ENCODE results near the gene IPCEF1.

DNA sequence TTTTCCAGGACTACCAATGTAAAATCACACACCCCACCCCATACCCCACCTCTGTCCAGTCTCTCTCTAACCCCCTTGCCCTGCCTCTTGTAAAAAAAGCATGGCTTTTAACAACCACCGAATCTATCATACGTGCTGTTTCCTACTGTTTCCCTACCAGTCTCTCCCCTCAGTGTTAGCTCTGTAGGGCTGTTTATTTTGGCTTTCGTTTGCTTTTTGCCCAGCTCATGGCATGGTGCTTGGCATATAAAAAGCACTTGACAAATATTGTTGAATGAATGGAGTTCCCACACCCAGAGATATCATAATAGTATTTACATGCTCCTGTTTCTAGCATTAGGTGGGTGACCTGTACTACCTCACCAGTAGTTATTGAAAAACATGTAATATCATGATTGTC lies 169.4 kb downstream of the IPCEF1 start:
- TF ChIP-seq POLR2A (IDR thresholded peaks at IDR 0.05) = no peak
- TF ChIP-seq, protein P1, sequence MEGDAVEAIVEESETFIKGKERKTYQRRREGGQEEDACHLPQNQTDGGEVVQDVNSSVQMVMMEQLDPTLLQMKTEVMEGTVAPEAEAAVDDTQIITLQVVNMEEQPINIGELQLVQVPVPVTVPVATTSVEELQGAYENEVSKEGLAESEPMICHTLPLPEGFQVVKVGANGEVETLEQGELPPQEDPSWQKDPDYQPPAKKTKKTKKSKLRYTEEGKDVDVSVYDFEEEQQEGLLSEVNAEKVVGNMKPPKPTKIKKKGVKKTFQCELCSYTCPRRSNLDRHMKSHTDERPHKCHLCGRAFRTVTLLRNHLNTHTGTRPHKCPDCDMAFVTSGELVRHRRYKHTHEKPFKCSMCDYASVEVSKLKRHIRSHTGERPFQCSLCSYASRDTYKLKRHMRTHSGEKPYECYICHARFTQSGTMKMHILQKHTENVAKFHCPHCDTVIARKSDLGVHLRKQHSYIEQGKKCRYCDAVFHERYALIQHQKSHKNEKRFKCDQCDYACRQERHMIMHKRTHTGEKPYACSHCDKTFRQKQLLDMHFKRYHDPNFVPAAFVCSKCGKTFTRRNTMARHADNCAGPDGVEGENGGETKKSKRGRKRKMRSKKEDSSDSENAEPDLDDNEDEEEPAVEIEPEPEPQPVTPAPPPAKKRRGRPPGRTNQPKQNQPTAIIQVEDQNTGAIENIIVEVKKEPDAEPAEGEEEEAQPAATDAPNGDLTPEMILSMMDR (IDR thresholded peaks at IDR 0.05) = no peak
